Measurements from ENCODE around the gene SLC25A26. TPM values are rescaled to one million over a fixed set of nuclear protein-coding genes. Genes with fewer than 3 reads are reported as not detected.
"Not testable (repeated sequence)": the region's sequence is repeated elsewhere in the genome, so short reads cannot be mapped to it uniquely, and the experiment has no call there.

Gene SLC25A26
- total RNA-seq, 1 donor from 2014 or later: 18.8 TPM

- H3K27me3 Mint-ChIP-seq (ENCODE audit: insufficient read depth); DNase-seq (ENCODE audit: low spot score); H3K4me3 Mint-ChIP-seq; H3K27ac Mint-ChIP-seq: not testable (repeated sequence)
- peaks cover 42% of the 10 kb centered on the region for H3K9me3 Mint-ChIP-seq
- H3K36me3 Mint-ChIP-seq (ENCODE audit: low read depth): peaks cover 60% of the 10 kb centered on the region
- H3K4me1 Mint-ChIP-seq (ENCODE audit: low read depth): peaks cover 57% of the 10 kb centered on the region
- intact Hi-C loops (cut with micrococcal nuclease): loop anchor here (5.0 kb wide), 1 partner anchor 45 kb away; no protein-coding TSS in a partner anchor
These were observed 201.1 kb downstream of the SLC25A26 start for GRCh38 chr3:66421893-66422292.

GRCh38 chr3:66423791-66424190, 203.0 kb downstream of the SLC25A26 start:
- H3K4me1 Mint-ChIP-seq (ENCODE audit: low read depth): peaks cover 55% of the 10 kb centered on the region
- DNase-seq (ENCODE audit: low spot score): no peak

GRCh38 chr3:66425032-66425431, 204.2 kb downstream of the SLC25A26 start:
- peaks cover 45% of the 10 kb centered on the region for H3K4me1 Mint-ChIP-seq (ENCODE audit: low read depth)
- no peaks in the 10 kb centered on the region for H3K27me3 Mint-ChIP-seq (ENCODE audit: insufficient read depth)
- peaks cover 53% of the 10 kb centered on the region for H3K36me3 Mint-ChIP-seq (ENCODE audit: low read depth)
- H3K4me3 Mint-ChIP-seq: no peak overlapping the region
- H3K27ac Mint-ChIP-seq: peak overlapping the region; percentile 45
- DNase-seq (ENCODE audit: low spot score): no peak
- intact Hi-C loops (cut with micrococcal nuclease): no loop called here
- peaks cover 38% of the 10 kb centered on the region for H3K9me3 Mint-ChIP-seq

More at GRCh38 chr3:66423791-66424190, 203.0 kb downstream of the SLC25A26 start:
- no peaks in the 10 kb centered on the region for H3K27me3 Mint-ChIP-seq (ENCODE audit: insufficient read depth)
- H3K4me3 Mint-ChIP-seq: no peak overlapping the region
- intact Hi-C loops (cut with micrococcal nuclease): loop anchor here (5.0 kb wide), 1 partner anchor 44 kb away; no protein-coding TSS in a partner anchor
- H3K9me3 Mint-ChIP-seq: peaks cover 42% of the 10 kb centered on the region
- H3K36me3 Mint-ChIP-seq (ENCODE audit: low read depth): peaks cover 61% of the 10 kb centered on the region
- peak overlapping the region; percentile 5 for H3K27ac Mint-ChIP-seq

- peaks cover 47% of the 10 kb centered on the region for H3K36me3 Mint-ChIP-seq (ENCODE audit: low read depth)
- H3K9me3 Mint-ChIP-seq: peaks cover 32% of the 10 kb centered on the region
- H3K27me3 Mint-ChIP-seq (ENCODE audit: insufficient read depth): no peaks in the 10 kb centered on the region
- H3K4me1 Mint-ChIP-seq (ENCODE audit: low read depth): peaks cover 38% of the 10 kb centered on the region
- H3K4me3 Mint-ChIP-seq: no peak overlapping the region
- peak overlapping the region; percentile 70 for H3K27ac Mint-ChIP-seq
- intact Hi-C loops (cut with micrococcal nuclease): no loop called here
- no peak for DNase-seq (ENCODE audit: low spot score)
These were observed 204.8 kb downstream of the SLC25A26 start for GRCh38 chr3:66425576-66426114.

GRCh38 chr3:66426135-66426534, 205.3 kb downstream of the SLC25A26 start:
- intact Hi-C loops (cut with micrococcal nuclease): no loop called here
- no peak for DNase-seq (ENCODE audit: low spot score)
- peaks cover 44% of the 10 kb centered on the region for H3K36me3 Mint-ChIP-seq (ENCODE audit: low read depth)
- peaks cover 27% of the 10 kb centered on the region for H3K9me3 Mint-ChIP-seq
- H3K4me3 Mint-ChIP-seq: no peak overlapping the region
- no peaks in the 10 kb centered on the region for H3K27me3 Mint-ChIP-seq (ENCODE audit: insufficient read depth)
- H3K27ac Mint-ChIP-seq: peak overlapping the region; percentile 70
- peaks cover 34% of the 10 kb centered on the region for H3K4me1 Mint-ChIP-seq (ENCODE audit: low read depth)

GRCh38 chr3:66427352-66427751, 206.6 kb downstream of the SLC25A26 start:
- Mint-ChIP-seq H3K27me3 (ENCODE audit: insufficient read depth) (no peaks in the 10 kb centered on the region), H3K27ac (peak overlapping the region; percentile 8), H3K4me3 (no peak overlapping the region), H3K4me1 (ENCODE audit: low read depth) (peaks cover 33% of the 10 kb centered on the region), H3K36me3 (ENCODE audit: low read depth) (peaks cover 39% of the 10 kb centered on the region), H3K9me3 (peaks cover 16% of the 10 kb centered on the region)
- DNase-seq (ENCODE audit: low spot score): no peak
- intact Hi-C loops (cut with micrococcal nuclease): no loop called here

- Mint-ChIP-seq H3K4me1 (ENCODE audit: low read depth) (peaks cover 30% of the 10 kb centered on the region), H3K36me3 (ENCODE audit: low read depth) (peaks cover 32% of the 10 kb centered on the region), H3K9me3 (peaks cover 9% of the 10 kb centered on the region), H3K4me3 (no peak overlapping the region), H3K27ac (no peak overlapping the region), H3K27me3 (ENCODE audit: insufficient read depth) (no peaks in the 10 kb centered on the region)
- no peak for DNase-seq (ENCODE audit: low spot score)
- intact Hi-C loops (cut with micrococcal nuclease): no loop called here
These were observed 207.2 kb downstream of the SLC25A26 start for GRCh38 chr3:66427951-66428474.

Other genes starting within 250 kb of the SLC25A26 start
- 0.69 and 0.75 TPM in 2 replicates for gene MAGI1, start 182.1 kb upstream of the SLC25A26 start, total RNA-seq